CD4-positive, alpha-beta T cell (primary cell): ENCODE data around the gene GTPBP1. TPM values are rescaled to one million over a fixed set of nuclear protein-coding genes. Genes with fewer than 3 reads are reported as not detected.

Source experiments
- ATAC-seq: fragments of 200-7000 bp; cut with Tn5 transposase; one replicate; pipeline ENCODE4 v1.10.0; 2022; ENCODE audit warnings: mild to moderate bottlenecking; ENCODE audit not compliant: poor library complexity
- CTCF ChIA-PET: fragments of 350-600 bp; sonication (Branson Sonifier 250); formaldehyde crosslinking; loops from one replicate; lab custom pipeline; 2021; ENCODE audit warnings: antibody characterized with exemption, inconsistent platforms; lab: Charles Lee
- POLR2A ChIA-PET: fragments of 350-600 bp; sonication (Branson Sonifier 250); formaldehyde crosslinking; loops from one replicate; lab custom pipeline; 2021; ENCODE audit warnings: antibody characterized with exemption, inconsistent platforms; lab: Charles Lee
- DNase-seq, 14 experiments: peaks; one replicate each; pipeline ENCODE4 v3.0.0-alpha.2; 2013 to 2020; ENCODE audit warnings: mixed read lengths in 2 of 14
- H3K27ac ChIP-seq, 2 donors: one replicate each; pipeline versions ENCODE4 v1.5.1 to v1.7.0; 2013; ENCODE audit warnings: low read length in 2 of 2, low read depth in 1 of 2, mild to moderate bottlenecking in 1 of 2
- H3K27me3 ChIP-seq, 2 experiments: 1 replicate in 1 of 2; 2 replicates in 1 of 2; pipeline versions ENCODE4 v1.6.1 to v1.7.0; 2013; ENCODE audit warnings: low read length in 2 of 2, control low read depth in 1 of 2, mild to moderate bottlenecking in 1 of 2, moderate library complexity in 1 of 2; ENCODE audit not compliant: insufficient read depth in 2 of 2, control insufficient read depth in 1 of 2
- H3K36me3 ChIP-seq: one replicate; pipeline ENCODE4 v1.6.1; 2013; ENCODE audit warnings: low read length, control low read depth; ENCODE audit not compliant: insufficient read depth
- H3K4me1 ChIP-seq: one replicate; pipeline ENCODE4 v1.6.1; 2013; ENCODE audit warnings: low read length, control low read depth; ENCODE audit not compliant: insufficient read depth
- H3K4me3 ChIP-seq: one replicate; pipeline ENCODE4 v1.5.1; 2013; ENCODE audit warnings: mild to moderate bottlenecking, low read length, moderate library complexity
- H3K9me3 ChIP-seq, 2 experiments: 1 replicate in 1 of 2; 2 replicates in 1 of 2; pipeline versions ENCODE4 v1.6.1 to v1.7.0; 2013; ENCODE audit warnings: low read length in 2 of 2, mild to moderate bottlenecking in 2 of 2, control low read depth in 1 of 2, moderate library complexity in 1 of 2; ENCODE audit not compliant: control insufficient read depth in 1 of 2, insufficient read depth in 1 of 2
- H3K27ac Mint-ChIP-seq: one replicate; pipeline ENCODE4 v1.8.0; 2020; ENCODE audit warnings: mixed read lengths
- H3K27me3 Mint-ChIP-seq: one replicate; pipeline ENCODE4 v1.8.0; 2021; ENCODE audit warnings: mixed read lengths
- H3K36me3 Mint-ChIP-seq: one replicate; pipeline ENCODE4 v1.8.0; 2021; ENCODE audit warnings: low read depth, mixed read lengths
- H3K4me1 Mint-ChIP-seq: one replicate; pipeline ENCODE4 v1.8.0; 2021; ENCODE audit warnings: low read depth, mixed read lengths
- H3K4me3 Mint-ChIP-seq: one replicate; pipeline ENCODE4 v1.8.0; 2020; ENCODE audit warnings: mild to moderate bottlenecking, mixed read lengths
- H3K9me3 Mint-ChIP-seq: one replicate; pipeline ENCODE4 v1.8.0; 2020; ENCODE audit warnings: mixed read lengths
- intact Hi-C, 2 experiments: fragments of 100-400 bp; cut with DNase I in 1 of 2; cut with micrococcal nuclease in 1 of 2; formaldehyde crosslinking; loops; one replicate each; pipeline versions ENCODE4 v1.15.1 to v1.9.0; 2023 to 2025; cut with DNase I, micrococcal nuclease
- total RNA-seq, 174 experiments: library from RNA in 2 of 174; stranded (reverse) in 2 of 174; gene quantifications; one replicate each; pipeline ENCODE4 v1.2.3 and lab custom pipeline; 2021 to 2026
- TF ChIP-seq, protein P1 (sequence below): fragments of 200-600 bp; IDR thresholded peaks from one replicate; pipeline ENCODE4 v1.8.0; 2022; ENCODE audit warnings: antibody characterized with exemption, mild to moderate bottlenecking

Gene GTPBP1
- total RNA-seq, 2 experiments from 2014 or later, result 263 to 272 TPM

DNA sequence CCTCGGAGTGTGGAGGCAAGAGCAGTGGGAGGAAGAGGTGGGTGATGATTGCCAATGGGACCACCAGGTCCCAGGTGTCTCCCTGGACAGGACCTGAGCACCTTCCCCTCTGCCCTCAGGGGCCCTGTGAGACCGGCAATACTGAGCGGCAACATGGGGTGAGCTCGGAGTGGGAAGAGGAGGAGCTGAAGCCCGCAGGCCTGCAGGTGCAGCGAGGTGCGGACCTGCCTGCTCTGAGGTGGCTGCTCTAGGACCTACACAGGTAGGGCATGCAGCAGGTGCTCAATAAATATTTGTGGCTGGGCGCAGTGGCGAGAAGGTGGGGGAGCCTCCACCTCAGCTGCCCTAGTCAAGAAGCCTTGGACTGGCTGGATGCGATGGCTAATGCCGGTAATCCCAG, 62.3 kb downstream of the GTPBP1 start:
- H3K4me1 Mint-ChIP-seq, result peaks cover 9% of the 10 kb centered on the region
- ATAC-seq, result no peak
- no peaks in the 10 kb centered on the region for H3K36me3 Mint-ChIP-seq
- H3K27ac Mint-ChIP-seq, result no peak overlapping the region
- H3K9me3 Mint-ChIP-seq, result no peaks in the 10 kb centered on the region
- CTCF ChIA-PET, result interaction anchor here (0.7 to 1.4 kb wide), 6 partner anchors 10 to 235 kb away, joined by 3 to 7 read pairs (median 4); no protein-coding TSS in a partner anchor
- Histone ChIP-seq H3K9me3 (no peaks in the 10 kb centered on the region), H3K4me1 (peaks cover 20% of the 10 kb centered on the region), H3K27me3 (no peaks in the 10 kb centered on the region), H3K4me3 (no peak overlapping the region), H3K36me3 (no peaks in the 10 kb centered on the region), H3K27ac (no peak overlapping the region)
- POLR2A ChIA-PET, result interaction anchor here (0.8 to 1.2 kb wide), 3 partner anchors 13 to 36 kb away, joined by 3 to 4 read pairs (median 3); no protein-coding TSS in a partner anchor
- no peak for DNase-seq
- no peaks in the 10 kb centered on the region for H3K27me3 Mint-ChIP-seq
- intact Hi-C loops, result loop anchor here (5.0 kb wide), 2 partner anchors 234 to 349 kb away; no protein-coding TSS in a partner anchor
- TF ChIP-seq, protein P1, sequence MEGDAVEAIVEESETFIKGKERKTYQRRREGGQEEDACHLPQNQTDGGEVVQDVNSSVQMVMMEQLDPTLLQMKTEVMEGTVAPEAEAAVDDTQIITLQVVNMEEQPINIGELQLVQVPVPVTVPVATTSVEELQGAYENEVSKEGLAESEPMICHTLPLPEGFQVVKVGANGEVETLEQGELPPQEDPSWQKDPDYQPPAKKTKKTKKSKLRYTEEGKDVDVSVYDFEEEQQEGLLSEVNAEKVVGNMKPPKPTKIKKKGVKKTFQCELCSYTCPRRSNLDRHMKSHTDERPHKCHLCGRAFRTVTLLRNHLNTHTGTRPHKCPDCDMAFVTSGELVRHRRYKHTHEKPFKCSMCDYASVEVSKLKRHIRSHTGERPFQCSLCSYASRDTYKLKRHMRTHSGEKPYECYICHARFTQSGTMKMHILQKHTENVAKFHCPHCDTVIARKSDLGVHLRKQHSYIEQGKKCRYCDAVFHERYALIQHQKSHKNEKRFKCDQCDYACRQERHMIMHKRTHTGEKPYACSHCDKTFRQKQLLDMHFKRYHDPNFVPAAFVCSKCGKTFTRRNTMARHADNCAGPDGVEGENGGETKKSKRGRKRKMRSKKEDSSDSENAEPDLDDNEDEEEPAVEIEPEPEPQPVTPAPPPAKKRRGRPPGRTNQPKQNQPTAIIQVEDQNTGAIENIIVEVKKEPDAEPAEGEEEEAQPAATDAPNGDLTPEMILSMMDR, result no peak
- H3K4me3 Mint-ChIP-seq, result no peak overlapping the region

DNA sequence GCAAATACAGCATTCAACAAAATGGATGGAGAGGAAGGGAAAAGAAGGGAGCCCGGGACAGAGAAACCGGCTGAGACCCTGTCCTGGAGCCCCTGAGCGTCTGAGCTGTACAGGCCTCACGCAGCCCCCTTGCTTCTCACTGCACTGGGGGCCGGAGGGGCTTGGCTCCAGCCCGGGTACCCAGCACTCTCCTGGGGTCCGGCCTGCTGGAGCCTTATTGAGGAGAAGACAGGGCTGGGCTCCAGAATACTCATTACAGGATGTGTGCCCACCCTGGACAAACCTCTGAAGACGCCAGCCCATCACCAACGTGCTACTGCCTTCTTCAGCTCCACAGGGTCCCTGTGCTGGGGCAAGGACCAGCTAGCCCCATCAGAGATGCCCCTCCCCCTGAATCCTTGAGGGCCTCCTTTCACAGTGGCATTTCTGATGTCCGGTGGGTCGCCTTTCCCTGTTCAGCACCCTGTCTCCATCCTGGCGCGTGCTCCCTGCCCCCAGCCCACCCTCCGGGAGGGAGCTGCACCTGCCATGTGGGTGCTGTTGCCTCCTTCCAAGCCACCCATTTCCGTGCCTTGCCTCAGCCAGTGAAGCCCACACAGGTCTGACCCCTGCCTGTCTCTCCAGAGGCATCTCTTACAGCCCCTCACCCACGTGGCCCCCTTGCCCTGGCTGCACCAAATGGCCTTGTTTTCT, 64.7 kb downstream of the GTPBP1 start:
- no peaks in the 10 kb centered on the region for H3K27me3 Mint-ChIP-seq
- Histone ChIP-seq H3K9me3 (no peaks in the 10 kb centered on the region), H3K4me1 (peaks cover 18% of the 10 kb centered on the region), H3K36me3 (no peaks in the 10 kb centered on the region), H3K27ac (no peak overlapping the region), H3K27me3 (no peaks in the 10 kb centered on the region), H3K4me3 (no peak overlapping the region)
- H3K27ac Mint-ChIP-seq, result no peak overlapping the region
- ChIA-PET POLR2A (interaction anchor here (1.9 kb wide), 1 partner anchor 12 kb away, joined by 10 read pairs; no protein-coding TSS in a partner anchor), CTCF (no interaction called here)
- TF ChIP-seq, protein P1, result no peak
- intact Hi-C loops, result no loop called here
- no peak for ATAC-seq
- H3K4me1 Mint-ChIP-seq, result peaks cover 6% of the 10 kb centered on the region
- DNase-seq, result no peak
- no peaks in the 10 kb centered on the region for H3K9me3 Mint-ChIP-seq
- H3K36me3 Mint-ChIP-seq, result no peaks in the 10 kb centered on the region
- H3K4me3 Mint-ChIP-seq, result no peak overlapping the region

DNA sequence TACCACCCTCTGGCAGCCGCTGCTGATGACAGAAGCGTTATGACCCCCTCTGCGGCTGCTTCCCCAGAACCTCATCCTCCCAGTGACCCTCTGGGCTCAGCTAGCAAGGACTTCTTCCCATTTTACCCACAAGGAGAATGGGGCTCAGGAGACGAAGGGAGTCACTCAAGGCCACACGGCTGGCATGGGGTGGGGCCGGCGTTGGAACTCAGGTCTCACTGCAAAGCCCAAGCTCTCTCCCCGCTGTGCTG, 66.8 kb downstream of the GTPBP1 start:
- intact Hi-C loops, result no loop called here
- TF ChIP-seq, protein P1, result no peak
- DNase-seq (no peak), ATAC-seq (no peak)
- no peak overlapping the region for H3K27ac Mint-ChIP-seq
- no peaks in the 10 kb centered on the region for H3K36me3 Mint-ChIP-seq
- peaks cover 5% of the 10 kb centered on the region for H3K4me1 Mint-ChIP-seq
- H3K9me3 Mint-ChIP-seq, result no peaks in the 10 kb centered on the region
- no peaks in the 10 kb centered on the region for H3K9me3 ChIP-seq
- ChIA-PET POLR2A (no interaction called here), CTCF (no interaction called here)
- H3K27me3 ChIP-seq, result no peaks in the 10 kb centered on the region
- no peak overlapping the region for H3K27ac ChIP-seq
- no peaks in the 10 kb centered on the region for H3K36me3 ChIP-seq
- H3K4me1 ChIP-seq, result peaks cover 7% of the 10 kb centered on the region
- no peaks in the 10 kb centered on the region for H3K27me3 Mint-ChIP-seq
- no peak overlapping the region for H3K4me3 ChIP-seq
- no peak overlapping the region for H3K4me3 Mint-ChIP-seq
